H7 (cell line): Measurements from ENCODE around the gene EMC8. TPM values are rescaled to one million over a fixed set of nuclear protein-coding genes. Genes with fewer than 3 reads are reported as not detected.
"Not testable (repeated sequence)": the region's sequence is repeated elsewhere in the genome, so short reads cannot be mapped to it uniquely, and the experiment has no call there.

ENCODE experiments used
- DNase-seq: peaks from one replicate; pipeline ENCODE4 v3.0.0; 2012
- H3K27me3 ChIP-seq: 2 replicates; pipeline ENCODE4 v1.6.0; 2011; ENCODE audit warnings: mild to moderate bottlenecking, low read length; ENCODE audit not compliant: control insufficient read depth, insufficient read depth
- H3K36me3 ChIP-seq: replicated peaks from 2 replicates; pipeline ENCODE4 v1.5.1; 2011; ENCODE audit warnings: low read length; ENCODE audit not compliant: control insufficient read depth, insufficient read depth
- H3K4me3 ChIP-seq: 2 replicates; pipeline ENCODE4 v1.5.1; 2011; ENCODE audit warnings: low read depth, mild to moderate bottlenecking, control low read depth, low read length, moderate library complexity; ENCODE audit not compliant: insufficient read depth
- total RNA-seq: library from RNA; depleted of rRNA; stranded (reverse); fragments of >200 nt; shearing (Covaris generic); gene quantifications from 2 replicates; pipeline ENCODE4 v1.2.3, GENCODE V29; 2014

Gene EMC8
- total RNA-seq, 1 experiment from 2014 or later = 101 TPM

DNA sequence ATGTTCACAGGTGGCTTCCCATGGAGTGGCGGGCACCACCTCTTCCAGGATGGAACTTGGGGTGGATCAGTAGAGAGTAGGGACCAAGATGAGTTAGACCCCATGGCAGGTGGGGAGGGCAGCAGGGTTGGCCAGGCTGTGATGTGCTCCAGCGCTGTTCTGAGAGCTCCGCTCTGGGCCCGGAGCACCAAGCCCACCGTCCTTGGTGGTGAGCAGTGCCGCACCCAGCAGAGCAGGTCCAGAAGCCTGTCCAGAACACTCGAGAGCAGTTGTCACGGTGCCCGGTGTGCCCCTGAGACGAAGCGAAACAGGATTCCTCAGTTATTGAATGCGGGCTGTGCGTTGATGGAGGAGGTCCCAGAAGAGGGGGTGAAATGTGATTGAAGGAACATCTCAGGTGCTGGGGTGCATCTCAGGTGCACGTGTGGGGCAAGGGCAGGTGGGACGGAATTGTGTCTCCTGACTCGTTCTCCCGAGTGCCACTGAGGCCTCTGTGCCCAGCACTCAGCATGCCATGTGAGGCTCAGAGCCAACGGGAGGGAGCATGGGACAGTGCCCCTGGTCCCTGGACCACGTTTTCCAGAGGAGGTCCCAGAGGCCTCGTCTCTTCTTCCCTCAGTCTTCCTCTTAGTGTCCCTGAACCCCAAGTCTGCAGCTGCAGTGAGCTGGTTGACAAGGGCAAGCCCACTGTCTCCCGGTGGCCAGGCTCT, 39.7 kb upstream of the EMC8 start:
- no peak for DNase-seq
- no peak overlapping the region for H3K4me3 ChIP-seq
- H3K36me3 ChIP-seq = no peaks in the 10 kb centered on the region
- no peaks in the 10 kb centered on the region; the same call in 1 of the 2 replicates for H3K27me3 ChIP-seq

DNA sequence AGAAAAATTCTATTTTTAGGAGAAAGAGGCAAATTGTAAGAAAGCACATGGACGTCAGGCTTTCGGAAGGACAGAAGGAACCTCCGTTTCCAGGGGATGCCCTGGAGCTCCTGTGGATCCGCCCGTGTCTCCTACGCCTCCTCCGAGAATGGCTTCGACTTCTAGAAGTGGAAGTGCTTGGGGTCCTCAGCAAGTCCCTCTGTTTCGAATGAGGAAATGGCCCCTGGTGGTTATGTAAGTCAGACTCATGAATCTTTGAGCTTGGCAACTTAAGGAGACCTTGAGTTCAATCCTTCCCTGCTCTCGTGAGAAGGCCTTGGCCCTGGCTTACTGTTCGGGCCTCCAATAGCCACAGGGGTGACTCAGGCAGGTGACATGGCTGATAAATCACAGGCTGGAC, 39.0 kb upstream of the EMC8 start:
- no peak for DNase-seq
- H3K27me3 ChIP-seq = no peaks in the 10 kb centered on the region; the same call in 1 of the 2 replicates
- H3K4me3 ChIP-seq = no peak overlapping the region
- H3K36me3 ChIP-seq = no peaks in the 10 kb centered on the region

DNA sequence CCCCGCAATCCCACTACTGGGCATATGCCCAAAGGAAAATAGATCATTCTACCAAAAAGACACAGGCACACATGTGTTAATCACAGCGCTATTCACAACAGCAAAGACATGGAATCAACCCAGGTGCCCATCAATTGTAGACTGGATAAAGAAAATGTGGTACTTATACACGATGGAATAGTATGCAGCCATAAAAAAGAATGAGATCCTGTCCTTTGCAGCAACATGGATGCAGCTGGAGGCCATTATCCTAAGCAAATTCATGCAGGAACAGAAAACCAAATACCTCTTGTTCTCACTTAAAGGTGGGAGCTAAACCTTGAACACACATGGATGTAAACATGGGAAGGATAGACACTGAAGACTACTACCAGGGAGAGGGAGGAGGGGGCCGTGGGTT, 38.3 kb upstream of the EMC8 start:
- DNase-seq, H3K4me3 ChIP-seq, H3K27me3 ChIP-seq, H3K36me3 ChIP-seq: not testable (repeated sequence)

DNA sequence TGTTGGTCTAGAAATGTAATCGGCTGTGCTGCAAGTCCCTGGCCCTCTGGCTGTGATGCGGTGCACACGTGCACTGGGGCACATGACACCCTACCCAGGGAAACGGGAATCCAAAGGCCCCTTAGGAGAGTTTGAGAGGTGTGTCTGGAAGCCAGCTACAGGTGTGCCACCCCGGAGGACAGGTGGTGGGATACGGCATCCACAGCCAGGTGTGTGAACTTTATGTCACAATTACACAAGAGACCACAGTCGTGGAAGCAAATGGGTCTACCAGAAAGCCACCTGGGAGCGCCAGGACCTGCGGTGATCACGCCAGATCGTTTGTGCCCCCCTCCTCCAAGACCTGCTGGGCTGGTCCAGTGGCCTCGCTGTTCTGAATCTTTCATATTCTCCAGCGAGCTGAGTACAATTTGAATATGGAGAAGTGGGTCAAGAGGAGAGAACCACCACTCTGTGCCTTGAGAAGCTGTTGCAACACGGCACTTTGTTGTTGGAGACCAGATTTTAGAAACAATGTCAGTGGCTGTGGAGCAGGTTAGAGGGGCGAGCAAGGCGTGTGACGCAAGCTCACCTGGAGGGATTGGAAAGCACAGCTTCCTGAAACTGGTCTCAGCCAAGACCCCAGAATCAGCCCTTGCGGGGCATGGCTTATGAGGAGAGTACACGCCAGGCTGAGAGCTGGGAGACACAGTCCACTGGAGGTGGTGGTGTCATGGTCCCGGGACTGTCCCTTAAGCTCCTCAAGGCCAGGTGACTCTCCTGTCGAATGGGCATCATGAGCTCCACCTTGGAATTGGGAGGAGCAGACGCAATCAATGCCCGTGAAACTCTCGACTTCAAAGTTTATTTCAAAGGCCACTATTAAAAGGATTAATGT, 37.6 kb upstream of the EMC8 start:
- no peak for DNase-seq
- H3K36me3 ChIP-seq = no peaks in the 10 kb centered on the region
- H3K27me3 ChIP-seq = no peaks in the 10 kb centered on the region
- H3K4me3 ChIP-seq = no peak overlapping the region

DNA sequence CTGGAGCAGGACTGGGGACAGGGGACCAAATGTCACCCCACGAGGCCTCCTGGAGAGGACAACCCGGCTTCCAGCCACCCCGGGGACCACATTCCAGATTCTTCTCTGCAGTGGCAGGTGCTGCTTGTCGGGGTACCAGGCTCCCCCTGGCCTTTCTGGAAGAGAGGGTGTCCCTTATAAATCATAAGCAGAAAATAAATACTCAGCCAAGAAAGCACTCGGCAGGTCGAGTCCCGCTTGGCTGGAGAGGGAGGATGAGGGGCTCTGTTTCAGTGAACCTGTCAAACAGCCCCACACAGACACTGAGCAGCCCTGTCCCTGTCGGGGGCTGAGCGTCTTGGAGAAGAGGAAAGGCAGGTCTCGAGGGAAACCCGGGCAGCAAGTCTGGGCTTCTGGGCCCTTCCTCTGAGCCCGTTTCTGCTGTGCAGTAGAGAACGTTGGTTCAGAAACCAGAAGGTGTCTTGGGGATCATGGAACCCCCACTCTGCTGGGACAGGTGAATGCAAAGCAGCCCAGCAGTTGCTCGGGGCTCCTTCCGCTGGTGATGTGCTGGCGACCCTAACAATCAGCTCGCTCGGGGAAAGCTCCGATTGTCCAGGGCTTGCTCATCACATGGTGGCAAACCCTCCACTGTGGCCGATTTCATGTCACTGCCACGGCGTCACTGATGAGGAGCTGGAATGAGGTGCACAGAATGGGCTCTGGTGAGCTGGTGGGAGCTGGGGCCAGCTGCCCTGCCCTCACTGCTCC, 36.8 kb upstream of the EMC8 start:
- DNase-seq = no peak
- Histone ChIP-seq H3K27me3 (no peaks in the 10 kb centered on the region), H3K4me3 (no peak overlapping the region), H3K36me3 (no peaks in the 10 kb centered on the region)

GRCh38 chr16:85835227-85835751, 35.9 kb upstream of the EMC8 start:
- Histone ChIP-seq H3K27me3 (no peaks in the 10 kb centered on the region), H3K4me3 (no peak overlapping the region), H3K36me3 (no peaks in the 10 kb centered on the region)
- DNase-seq = no peak

DNA sequence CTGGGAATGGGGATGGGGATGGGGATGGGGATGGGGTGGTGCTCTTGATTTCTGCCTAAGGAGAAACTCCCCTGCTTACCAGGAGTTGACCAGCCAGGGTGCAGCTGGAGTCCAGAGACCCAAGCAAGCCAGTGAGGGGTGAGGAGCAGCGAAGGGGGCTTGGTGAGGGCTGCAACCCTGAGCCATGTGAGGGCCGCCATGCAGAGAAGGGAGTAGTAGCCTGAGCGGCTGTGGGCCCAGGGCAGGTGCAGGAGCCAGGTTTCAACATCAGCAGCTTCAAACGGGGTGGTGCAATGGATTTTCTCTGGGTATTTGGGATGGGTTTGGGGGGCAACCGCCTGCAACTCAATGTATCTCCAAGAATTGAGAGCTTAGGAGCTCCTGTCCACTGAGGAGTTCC, 35.4 kb upstream of the EMC8 start:
- peak; percentile 28 for DNase-seq
- no peaks in the 10 kb centered on the region for H3K36me3 ChIP-seq
- no peaks in the 10 kb centered on the region for H3K27me3 ChIP-seq
- no peak overlapping the region for H3K4me3 ChIP-seq

DNA sequence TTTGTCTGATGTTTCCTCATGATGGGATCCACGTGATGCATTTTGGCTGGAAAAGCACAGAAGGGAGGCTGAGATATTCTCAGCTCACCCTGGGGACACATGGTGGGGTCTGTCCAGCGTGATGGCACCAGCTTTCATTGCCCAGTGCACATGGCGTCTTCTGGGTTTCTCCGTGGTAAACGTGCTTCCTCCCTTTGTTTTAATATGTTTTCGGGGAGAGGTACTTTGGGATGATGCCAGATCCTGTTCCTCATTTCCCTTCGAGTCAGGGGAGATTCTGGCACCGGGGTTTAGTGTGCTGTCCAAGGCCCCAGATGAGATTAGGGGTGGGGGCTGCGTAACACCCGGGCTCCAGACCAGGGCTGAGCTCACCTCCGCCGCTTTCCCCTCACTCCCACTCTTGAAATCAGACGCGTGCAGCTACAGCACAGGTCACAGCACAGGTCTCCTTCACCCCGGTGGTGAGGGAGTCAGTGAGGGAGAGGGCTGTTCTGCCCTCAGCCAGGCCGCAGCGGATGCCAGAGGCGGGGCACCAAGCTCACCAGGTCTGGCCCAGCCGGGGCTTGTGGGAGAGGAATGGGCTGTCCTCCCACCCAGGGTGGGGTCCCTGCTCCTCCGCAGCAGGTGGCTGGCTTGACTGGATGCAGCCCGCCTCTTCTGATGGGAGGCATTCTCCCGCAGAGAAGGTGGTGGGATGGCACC, 34.0 kb upstream of the EMC8 start:
- no peaks in the 10 kb centered on the region for H3K27me3 ChIP-seq

DNA sequence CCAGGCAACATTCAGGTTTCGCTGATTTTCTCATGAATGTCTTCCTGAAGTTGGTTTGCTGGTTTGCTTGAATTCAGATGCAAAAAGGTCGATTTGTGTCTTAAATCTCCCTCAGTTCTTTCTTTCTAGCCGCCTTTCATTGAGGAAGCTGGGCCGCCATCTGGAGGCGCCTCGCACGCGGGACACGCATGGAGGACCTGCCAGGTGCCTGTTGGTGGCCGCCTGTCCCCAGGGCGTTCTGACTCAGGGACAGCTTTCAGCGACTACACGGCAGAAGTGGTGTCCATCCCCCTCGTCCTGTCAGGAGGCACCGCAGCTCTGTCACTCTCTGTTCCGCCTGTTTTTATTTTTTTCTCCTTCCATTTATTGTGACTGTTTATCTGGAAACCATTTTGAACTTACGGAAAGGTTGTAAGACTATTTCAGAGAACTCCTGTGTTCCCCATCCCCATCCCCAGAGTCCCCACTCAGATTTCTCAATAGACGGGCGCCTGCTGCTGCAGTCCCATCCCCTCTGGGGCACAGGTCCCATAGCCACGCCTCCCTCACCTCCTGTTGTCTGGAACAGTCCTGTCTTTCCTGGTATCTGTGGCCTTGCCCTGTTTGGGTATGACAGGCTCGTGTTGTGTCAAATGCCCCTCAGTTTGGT, 33.4 kb upstream of the EMC8 start:
- no peak overlapping the region for H3K4me3 ChIP-seq
- no peaks in the 10 kb centered on the region for H3K27me3 ChIP-seq
- peak; percentile 46 for DNase-seq
- no peaks in the 10 kb centered on the region for H3K36me3 ChIP-seq

More for the DNA sequence above, 34.0 kb upstream of the EMC8 start:
- Histone ChIP-seq H3K4me3 (no peak overlapping the region), H3K36me3 (no peaks in the 10 kb centered on the region)
- peak; percentile 35 for DNase-seq

DNA sequence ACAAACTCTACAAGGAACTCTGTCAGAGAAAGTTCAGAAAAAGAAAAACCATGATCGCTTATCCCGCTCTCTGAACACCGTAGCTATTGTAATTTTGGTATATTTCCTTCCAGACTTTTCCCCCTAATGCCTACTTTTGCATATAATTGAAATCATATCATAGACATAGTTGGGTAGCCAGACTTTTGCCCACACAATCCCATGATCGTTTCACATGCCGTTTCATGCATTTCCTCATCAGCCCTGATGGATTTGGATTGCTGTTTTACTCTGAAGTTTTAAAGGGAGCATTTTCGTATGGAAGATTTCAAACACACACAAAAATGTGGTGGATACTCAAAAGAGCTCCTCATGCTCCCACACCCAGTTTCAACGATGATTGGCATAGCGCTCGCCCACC, 31.5 kb upstream of the EMC8 start:
- no peak for DNase-seq
- Histone ChIP-seq H3K27me3 (no peaks in the 10 kb centered on the region), H3K36me3 (no peaks in the 10 kb centered on the region), H3K4me3 (no peak overlapping the region)

GRCh38 chr16:85829751-85830445, 30.6 kb upstream of the EMC8 start:
- no peak overlapping the region for H3K4me3 ChIP-seq
- DNase-seq = peak; percentile 43
- H3K36me3 ChIP-seq = no peaks in the 10 kb centered on the region
- H3K27me3 ChIP-seq = no peaks in the 10 kb centered on the region

DNA sequence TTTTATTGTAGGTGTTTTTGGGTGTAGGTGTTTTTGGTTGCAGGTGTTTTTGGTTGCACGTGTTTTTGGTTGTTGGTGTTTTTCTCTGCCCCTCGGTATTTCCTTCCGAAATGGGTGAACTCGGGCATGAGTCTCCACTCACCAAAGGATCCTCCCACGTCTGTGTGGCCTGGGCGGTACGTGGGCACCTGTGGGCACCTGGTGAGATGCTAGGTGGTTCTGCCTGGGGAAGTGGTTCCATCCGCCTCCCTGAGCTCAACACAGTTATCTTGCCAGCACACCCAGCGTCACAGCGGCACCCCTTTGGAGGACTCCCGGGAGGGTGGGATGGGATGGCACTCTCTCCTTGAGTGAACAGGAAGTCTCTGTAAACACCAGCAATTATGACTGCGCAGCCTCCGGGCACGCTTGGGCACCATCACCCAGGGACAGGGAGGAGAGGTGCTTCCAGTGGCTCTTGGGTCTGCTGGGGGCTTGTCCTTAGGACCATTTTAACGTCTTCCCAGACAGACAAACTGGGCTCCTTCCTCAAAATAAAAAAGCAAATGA, 29.9 kb upstream of the EMC8 start:
- no peak for DNase-seq
- H3K36me3 ChIP-seq = no peaks in the 10 kb centered on the region
- H3K4me3 ChIP-seq = no peak overlapping the region
- no peaks in the 10 kb centered on the region for H3K27me3 ChIP-seq

DNA sequence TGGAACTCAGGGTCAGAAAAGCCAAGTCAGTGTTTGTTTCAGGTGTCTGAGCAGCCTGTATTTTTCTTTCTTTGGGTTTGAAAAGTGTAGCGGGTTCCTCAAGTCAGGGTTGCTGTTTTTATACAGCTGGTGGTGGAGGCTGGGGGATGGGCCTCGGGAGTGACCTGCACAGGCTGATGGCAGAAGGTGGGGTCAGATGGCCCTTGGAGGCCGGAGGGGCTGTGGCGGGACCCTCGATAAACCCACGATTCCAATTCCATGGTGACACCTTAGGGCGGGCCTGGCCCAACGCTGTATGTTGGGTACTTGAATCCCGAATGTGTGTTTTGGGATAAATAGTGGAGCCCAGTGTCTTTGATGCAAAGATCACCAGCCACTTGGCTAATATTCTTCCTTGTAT, 28.8 kb upstream of the EMC8 start:
- no peak overlapping the region for H3K4me3 ChIP-seq
- no peaks in the 10 kb centered on the region for H3K27me3 ChIP-seq
- DNase-seq = peak; percentile 22

More for the DNA sequence above, 28.8 kb upstream of the EMC8 start:
- no peaks in the 10 kb centered on the region for H3K36me3 ChIP-seq
